Measurements from ENCODE around the gene MCM10.
A peak's percentile ranks its signal among the peaks of the same experiment; 100 is the strongest.

Gene MCM10

GRCh38 chr10:13120786-13121499 lies 40.4 kb upstream of the MCM10 start:
- DNase-seq (ENCODE audit: low read depth), result peak; percentile 47
- H3K4me3 ChIP-seq (ENCODE audit: control insufficient read depth, low read depth, low read length), result no peak overlapping the region
- TF ChIP-seq, protein P1, sequence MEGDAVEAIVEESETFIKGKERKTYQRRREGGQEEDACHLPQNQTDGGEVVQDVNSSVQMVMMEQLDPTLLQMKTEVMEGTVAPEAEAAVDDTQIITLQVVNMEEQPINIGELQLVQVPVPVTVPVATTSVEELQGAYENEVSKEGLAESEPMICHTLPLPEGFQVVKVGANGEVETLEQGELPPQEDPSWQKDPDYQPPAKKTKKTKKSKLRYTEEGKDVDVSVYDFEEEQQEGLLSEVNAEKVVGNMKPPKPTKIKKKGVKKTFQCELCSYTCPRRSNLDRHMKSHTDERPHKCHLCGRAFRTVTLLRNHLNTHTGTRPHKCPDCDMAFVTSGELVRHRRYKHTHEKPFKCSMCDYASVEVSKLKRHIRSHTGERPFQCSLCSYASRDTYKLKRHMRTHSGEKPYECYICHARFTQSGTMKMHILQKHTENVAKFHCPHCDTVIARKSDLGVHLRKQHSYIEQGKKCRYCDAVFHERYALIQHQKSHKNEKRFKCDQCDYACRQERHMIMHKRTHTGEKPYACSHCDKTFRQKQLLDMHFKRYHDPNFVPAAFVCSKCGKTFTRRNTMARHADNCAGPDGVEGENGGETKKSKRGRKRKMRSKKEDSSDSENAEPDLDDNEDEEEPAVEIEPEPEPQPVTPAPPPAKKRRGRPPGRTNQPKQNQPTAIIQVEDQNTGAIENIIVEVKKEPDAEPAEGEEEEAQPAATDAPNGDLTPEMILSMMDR (conservative IDR thresholded peaks at IDR 0.05; ENCODE audit: control insufficient read depth, insufficient read depth, low read depth, low read length), result no peak

- no peak for DNase-seq (ENCODE audit: low read depth)
- TF ChIP-seq, protein P1 (conservative IDR thresholded peaks at IDR 0.05; ENCODE audit: control insufficient read depth, insufficient read depth, low read depth, low read length), result no peak
- H3K4me3 ChIP-seq (ENCODE audit: control insufficient read depth, low read depth, low read length), result no peak overlapping the region
These were observed 39.9 kb upstream of the MCM10 start for GRCh38 chr10:13121500-13121854.

- TF ChIP-seq, protein P1 (conservative IDR thresholded peaks at IDR 0.05; ENCODE audit: control insufficient read depth, insufficient read depth, low read depth, low read length), result no peak
- no peak overlapping the region for H3K4me3 ChIP-seq (ENCODE audit: control insufficient read depth, low read depth, low read length)
- DNase-seq (ENCODE audit: low read depth), result no peak
These were observed 24.7 kb upstream of the MCM10 start for GRCh38 chr10:13136651-13137050.

DNA sequence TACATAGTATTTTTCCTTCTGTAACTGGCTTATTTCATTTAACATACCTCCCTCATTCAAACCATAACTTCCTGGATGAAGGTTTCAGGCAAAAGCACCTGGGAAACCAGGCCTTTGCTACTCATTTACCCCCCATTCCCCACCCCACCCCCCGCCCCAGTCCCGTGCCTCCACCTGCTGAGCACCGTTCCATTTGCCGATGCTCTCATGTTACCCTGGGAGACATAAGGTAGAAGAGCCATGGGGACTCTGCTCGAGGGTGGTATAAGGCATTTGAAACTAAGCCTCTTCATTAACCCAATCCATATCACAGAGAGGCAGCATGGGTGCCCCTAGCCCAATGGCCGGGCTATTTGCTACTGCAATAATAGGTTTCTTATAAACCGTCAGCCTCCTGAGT lies 22.2 kb upstream of the MCM10 start:
- no peak overlapping the region for H3K4me3 ChIP-seq (ENCODE audit: control insufficient read depth, low read depth, low read length)
- TF ChIP-seq, protein P1 (conservative IDR thresholded peaks at IDR 0.05; ENCODE audit: control insufficient read depth, insufficient read depth, low read depth, low read length), result no peak
- no peak for DNase-seq (ENCODE audit: low read depth)

DNA sequence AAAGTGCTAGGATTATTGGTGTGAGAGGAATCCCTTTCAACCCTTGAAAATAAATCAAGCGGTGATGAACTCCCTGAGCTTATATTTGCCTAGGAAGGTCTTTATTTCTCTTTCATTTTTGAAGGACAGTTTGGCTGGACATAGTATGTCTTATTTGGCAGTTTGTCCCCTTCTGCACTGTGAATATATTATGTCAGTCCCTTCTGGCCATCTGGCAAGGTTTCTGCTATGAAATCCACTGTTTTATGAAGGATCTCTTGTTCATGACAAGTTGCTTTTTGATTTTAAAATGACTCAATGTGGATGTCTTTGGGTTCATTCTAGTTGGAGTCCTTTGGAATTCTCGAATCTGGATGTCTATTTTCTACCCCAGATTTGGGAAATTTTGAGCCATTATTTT lies 21.7 kb upstream of the MCM10 start:
- H3K4me3 ChIP-seq (ENCODE audit: control insufficient read depth, low read depth, low read length), result no peak overlapping the region
- DNase-seq (ENCODE audit: low read depth), result no peak
- TF ChIP-seq, protein P1 (conservative IDR thresholded peaks at IDR 0.05; ENCODE audit: control insufficient read depth, insufficient read depth, low read depth, low read length), result no peak

DNA sequence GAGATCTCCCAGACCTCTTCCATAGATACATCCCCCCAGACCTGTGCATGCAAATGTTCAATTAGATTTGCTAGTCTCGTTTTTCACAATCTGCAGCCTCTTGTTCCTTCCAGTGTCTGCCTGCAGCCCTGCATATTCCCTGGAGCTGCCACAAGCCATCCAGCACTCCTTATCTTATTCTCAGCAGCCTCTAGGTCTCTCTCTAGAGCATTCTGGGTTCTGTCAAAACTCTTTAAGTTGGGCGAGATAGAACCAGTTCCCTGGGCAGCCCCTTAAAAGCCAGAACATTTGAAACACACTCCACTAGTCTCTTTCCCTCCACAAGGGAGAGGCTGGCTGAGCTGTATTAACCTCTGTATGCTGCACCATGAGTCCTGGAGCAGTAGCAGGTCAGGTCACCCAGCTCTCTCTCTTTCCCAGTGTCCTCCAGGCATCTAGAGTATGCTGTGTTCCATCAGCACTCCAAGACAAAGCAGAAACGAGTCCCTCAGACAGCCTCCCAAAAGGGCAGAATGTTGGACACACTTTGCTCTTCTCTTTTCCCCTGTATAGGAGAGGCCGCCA lies 20.6 kb upstream of the MCM10 start:
- no peak for DNase-seq (ENCODE audit: low read depth)
- TF ChIP-seq, protein P1 (conservative IDR thresholded peaks at IDR 0.05; ENCODE audit: control insufficient read depth, insufficient read depth, low read depth, low read length), result no peak
- H3K4me3 ChIP-seq (ENCODE audit: control insufficient read depth, low read depth, low read length), result no peak overlapping the region
